ENCODE data around the gene UBL7.
"Not testable (repeated sequence)": the region's sequence is repeated elsewhere in the genome, so short reads cannot be mapped to it uniquely, and the experiment has no call there.

UBL7 gene

GRCh38 chr15:74461847-74462511 is 1.0 kb upstream of the UBL7 start:
- DNase-seq, result no peak

DNA sequence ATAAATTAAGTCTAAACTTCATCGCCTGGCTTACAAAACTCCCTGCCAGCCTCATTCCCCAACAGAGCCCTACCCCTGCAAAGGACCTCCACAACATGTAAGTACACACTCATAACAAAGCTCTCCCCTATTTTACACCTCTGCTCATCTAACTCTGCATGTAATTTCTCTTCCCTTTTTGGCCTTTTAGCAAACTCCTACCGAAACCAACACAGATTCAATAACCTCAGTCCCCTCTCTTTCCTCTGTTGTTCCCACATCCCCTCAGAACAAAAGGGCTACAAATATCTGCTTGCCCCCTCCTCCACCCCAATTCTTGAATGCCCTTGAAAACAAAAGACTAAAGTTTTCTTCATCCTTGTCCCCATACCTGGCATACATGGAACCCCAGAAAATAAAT is 662 bp downstream of the UBL7 start:
- DNase-seq, result no peak

- not testable (repeated sequence) for DNase-seq
Observed at GRCh38 chr15:74459798-74460197, 1.2 kb downstream of the UBL7 start.

GRCh38 chr15:74458473-74458872 is 2.5 kb downstream of the UBL7 start:
- no peak for DNase-seq

DNA sequence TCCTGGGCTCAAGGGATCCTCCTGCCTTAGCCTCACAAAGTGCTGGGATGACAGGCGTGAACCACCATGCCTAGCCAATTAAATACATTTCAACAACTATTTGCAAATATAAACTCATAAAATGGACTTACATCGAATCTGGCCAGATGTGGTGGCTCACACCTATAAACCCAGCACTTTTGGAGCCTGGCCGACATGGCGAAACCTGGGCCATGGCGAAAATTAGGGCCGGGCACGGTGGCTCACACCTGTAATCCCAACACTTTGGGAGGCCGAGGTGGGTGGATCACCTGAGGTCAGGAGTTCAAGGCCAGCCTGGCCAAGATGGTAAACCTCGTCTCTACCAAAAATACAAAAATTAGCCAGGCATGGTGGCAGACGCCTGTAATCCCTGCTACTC is 3.9 kb downstream of the UBL7 start:
- not testable (repeated sequence) for DNase-seq

GRCh38 chr15:74454764-74455500 is 6.0 kb downstream of the UBL7 start:
- no peak for DNase-seq

DNA sequence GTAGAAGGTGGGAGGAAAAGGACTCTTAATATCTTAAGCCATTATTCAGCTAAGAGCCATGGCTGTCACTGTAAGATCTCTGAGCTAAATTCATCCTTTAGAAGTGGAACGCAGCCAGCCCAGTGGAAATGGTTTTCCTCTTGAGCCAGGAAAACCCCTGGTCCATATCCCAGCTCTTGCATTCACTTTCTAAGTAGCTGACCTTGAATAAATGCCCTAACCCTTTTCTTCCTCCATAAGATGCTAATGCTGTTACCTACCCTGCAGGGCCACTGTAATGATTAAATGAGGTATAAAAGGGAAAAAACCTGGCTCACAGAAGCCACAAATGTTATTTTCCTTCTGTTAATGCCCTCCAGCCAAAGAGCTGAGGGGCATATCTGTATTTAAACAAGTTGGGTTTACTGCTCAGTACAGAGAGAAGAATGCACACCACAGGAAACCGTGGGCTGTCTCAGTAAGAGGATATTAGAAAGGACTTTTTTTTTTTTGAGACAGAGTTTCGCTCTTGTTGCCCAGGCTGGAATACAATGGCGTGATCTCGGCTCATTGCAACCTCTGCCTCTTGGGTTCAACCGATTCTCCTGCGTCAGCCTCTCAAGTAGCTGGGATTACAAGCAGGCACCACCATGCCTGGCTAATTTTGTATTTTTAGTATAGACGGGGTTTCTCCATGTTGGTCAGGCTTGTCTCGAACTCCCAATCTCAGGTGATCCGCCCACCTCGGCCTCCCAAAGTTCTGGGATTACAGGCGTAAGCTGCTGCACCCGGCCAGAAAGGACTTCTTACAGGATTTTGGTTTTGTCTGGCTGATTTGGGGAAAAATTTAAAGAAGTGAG is 6.8 kb downstream of the UBL7 start:
- no peak for DNase-seq

DNA sequence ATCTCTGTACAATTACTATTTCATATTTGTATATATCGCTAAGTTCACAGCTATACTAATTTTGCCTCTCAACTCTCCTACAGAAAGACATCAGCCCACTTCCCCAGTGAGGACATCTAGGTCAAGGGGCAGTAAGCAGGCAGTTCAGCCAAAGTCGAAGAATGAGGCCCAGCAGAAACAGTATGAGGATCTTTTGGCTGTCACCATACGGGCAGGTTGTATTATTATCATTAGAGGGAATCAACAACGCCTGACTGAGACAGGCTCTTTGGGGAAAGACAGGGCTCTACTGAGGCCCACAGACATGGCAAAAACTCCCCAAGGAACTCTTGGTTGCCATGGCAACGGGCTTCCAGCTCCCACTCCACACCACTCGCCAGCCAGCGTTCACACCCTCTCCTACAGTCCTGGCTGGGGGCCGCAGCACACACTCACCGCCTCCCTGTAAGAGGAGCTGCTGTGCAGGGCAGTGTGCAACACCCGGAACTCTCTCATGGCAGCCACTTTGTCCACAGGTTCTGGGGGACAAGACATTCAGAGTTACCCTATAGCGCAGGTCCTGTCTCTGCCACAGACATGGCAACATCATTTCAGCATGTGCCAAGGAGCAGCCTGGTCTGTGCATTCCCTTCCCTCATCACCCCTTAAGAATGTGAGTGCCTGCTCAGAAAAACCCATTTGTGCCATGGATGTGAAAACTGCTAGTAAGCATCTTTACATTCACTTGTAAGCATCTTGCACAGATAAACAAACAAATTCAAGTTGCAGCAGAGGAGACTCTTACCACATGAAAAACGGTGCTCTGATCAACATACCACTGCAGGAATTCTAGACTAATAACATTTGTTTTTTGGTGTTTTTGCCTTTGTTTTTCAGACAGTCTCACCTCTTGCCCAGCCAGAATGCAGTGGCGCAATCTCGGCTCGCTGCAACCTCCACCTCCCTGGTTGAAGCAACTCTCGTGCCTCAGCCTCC is 8.8 kb downstream of the UBL7 start:
- DNase-seq, result no peak

DNA sequence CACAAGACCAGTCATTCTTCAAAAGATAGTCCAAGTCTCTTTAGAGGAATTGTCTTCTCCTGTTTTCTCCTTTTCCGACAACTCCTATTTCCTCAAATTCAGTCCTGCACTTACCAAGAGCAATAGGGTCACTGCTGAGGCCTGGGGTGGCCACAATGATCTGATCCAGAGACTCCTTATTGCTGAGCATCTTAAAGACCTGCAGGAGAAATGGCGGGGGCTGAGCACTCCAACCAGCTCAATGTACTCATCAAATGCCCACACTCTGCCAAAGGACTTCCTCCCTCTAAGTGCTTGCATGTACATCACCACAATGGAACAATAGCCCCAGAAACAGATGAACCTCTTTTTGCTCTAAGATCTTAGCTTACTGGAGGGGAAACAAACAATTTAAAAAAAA is 9.6 kb downstream of the UBL7 start:
- no peak for DNase-seq

- DNase-seq, result no peak
Observed at GRCh38 chr15:74449643-74450205, 11.2 kb downstream of the UBL7 start.

GRCh38 chr15:74449095-74449494 is 11.9 kb downstream of the UBL7 start:
- DNase-seq, result no peak

DNA sequence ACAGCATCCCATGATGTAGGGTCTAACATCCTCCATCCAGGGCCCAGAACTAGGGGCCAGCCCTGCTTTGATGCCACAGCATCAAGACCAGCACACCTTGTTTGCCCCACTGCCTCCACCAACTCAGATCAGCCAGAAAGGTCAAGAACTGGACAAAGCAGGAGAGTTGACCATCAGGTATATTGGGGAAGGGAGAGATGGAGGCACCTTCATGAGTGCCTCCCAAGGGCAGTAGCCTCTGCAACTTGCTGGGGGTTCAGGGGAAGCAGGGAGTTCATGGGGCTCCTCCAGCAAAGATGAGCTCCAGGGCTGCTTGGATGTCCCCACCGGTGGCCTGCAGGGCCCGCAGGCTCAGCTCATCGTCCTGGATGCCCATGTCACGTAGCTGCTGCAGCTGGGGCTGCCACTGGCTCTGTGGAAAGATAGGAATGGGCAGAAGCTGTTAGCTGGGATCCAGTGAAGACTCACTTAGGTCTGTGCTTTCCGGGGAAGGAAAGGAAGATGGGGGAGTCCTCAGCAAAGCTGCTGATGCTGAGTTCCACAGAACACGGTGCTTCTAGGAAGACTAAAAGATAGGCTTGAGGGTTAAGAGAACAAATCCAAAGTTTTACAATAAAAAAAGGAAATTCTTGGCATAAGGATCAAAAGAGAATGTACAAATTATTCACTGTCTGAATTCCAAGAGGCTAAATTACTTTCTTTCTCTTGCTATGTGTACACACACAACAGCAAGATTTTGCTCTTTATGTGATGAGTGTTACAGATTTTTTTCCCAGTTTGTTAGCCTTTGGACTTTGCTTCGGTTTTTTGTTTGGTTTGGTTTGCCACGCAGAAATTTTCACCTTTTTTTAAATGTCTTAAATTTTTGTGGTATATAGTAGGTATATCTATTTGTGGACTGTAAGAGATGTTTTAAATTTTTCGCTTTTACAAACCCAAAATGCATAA is 14.9 kb downstream of the UBL7 start:
- no peak for DNase-seq

GRCh38 chr15:74444106-74445062 is 16.6 kb downstream of the UBL7 start:
- DNase-seq, result no peak

DNA sequence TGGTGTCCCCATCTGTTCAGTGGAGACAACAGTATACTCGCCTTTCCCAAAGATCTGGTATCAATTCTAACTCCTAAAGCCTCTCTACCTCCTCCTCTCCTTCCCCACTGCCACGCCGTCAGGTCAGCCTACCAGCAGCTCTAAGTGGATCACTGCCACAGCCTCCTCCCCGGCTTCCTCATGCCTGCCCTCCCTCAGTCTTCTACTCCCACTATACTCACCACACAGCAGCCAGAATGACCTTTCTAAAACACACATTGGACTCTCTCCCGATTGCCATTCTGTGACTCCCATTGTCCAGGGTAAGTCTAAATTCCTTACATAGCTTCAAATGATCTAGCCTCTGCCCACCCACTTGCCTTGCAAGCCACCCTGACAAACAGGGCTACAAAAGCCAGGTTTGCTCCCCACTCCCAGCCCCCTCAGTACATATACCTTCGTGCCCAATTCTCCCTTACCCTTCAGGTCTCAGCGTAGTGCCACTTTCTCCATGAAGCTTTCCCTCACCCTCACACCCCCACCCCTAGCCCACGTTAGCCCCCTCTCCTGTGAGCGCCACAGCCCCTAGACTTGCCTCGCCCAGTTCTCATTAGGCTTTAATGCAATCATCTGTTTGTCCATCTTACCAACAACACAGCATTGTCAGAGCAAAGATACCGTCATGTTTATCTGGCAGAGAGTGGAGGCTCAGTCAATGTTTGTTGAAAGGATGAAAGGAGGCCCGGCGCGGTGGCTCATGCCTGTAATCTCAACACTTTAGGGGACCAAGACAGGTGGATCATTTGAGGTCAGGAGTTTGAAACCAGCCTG is 17.7 kb downstream of the UBL7 start:
- DNase-seq, result no peak

DNA sequence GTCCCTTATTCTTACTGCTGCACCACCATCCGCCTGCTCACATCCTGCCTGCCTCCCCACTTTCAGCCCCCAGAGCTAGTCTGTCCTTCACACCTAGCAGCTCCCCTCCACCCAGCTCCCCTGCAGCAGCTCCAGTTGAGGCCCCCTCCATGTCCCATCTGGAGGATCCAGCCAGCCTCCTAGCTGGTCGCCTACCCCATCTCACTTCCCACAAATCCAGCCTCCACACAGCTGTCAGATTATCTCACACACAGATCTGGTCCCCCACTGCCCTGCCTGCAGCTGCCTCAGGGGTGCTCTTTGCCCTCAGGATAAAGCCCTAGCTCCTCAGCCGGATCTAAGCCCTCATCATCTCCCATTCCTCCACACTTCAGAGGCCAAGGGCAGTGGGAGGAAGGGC is 18.4 kb downstream of the UBL7 start:
- no peak for DNase-seq

DNA sequence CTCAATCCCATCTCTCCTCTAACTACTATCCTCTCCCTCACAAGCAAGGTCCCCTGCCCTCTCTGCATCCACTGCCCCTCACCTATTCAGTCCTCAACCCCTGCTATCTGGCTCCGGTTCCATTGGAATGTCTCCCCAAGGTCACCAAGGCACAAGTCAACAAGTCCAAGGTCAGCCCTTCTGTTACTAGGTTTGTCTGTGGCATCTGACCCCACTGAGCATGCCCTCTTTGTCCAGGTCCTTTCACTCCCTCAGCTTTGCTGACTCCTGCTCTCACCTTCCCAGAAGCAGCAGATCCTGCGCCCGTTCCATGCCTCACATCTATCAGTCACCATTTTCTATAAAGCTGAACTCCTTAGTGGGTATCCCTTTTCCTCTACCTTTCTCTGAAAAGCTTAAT is 18.9 kb downstream of the UBL7 start:
- no peak for DNase-seq

- no peak for DNase-seq
Observed at GRCh38 chr15:74441248-74441941, 19.6 kb downstream of the UBL7 start.

- DNase-seq, result peak; percentile 80
Observed at GRCh38 chr15:74438721-74439316, 22.1 kb downstream of the UBL7 start.

Data from stimulated activated CD4-positive, alpha-beta T cell treated with anti-CD3 and anti-CD28 coated beads, Interleukin-1b, Interleukin-23, amount 100 ng/mL, for 48 hours (primary cell).